Prostate gland (tissue), 2 donors: ENCODE data around the gene PAPSS2.

Experiments used
- POLR2A ChIP-seq: fragments of 450-650 bp; IDR thresholded peaks from one replicate; pipeline ENCODE4 v1.6.1; 2016; ENCODE audit warnings: antibody characterized with exemption, mild to moderate bottlenecking
- TF ChIP-seq, protein P1 (sequence below), 4 experiments: fragments of 200-600 bp in 2 of 4; fragments of 450-650 bp in 2 of 4; sonication (generic) in 2 of 4; IDR thresholded peaks; 1 replicate in 3 of 4; 2 replicates in 1 of 4; pipeline ENCODE4 v1.5.1; 2016 to 2019; ENCODE audit warnings: antibody characterized with exemption in 4 of 4, mild to moderate bottlenecking in 2 of 4, moderate library complexity in 2 of 4

- TF ChIP-seq, protein P1, sequence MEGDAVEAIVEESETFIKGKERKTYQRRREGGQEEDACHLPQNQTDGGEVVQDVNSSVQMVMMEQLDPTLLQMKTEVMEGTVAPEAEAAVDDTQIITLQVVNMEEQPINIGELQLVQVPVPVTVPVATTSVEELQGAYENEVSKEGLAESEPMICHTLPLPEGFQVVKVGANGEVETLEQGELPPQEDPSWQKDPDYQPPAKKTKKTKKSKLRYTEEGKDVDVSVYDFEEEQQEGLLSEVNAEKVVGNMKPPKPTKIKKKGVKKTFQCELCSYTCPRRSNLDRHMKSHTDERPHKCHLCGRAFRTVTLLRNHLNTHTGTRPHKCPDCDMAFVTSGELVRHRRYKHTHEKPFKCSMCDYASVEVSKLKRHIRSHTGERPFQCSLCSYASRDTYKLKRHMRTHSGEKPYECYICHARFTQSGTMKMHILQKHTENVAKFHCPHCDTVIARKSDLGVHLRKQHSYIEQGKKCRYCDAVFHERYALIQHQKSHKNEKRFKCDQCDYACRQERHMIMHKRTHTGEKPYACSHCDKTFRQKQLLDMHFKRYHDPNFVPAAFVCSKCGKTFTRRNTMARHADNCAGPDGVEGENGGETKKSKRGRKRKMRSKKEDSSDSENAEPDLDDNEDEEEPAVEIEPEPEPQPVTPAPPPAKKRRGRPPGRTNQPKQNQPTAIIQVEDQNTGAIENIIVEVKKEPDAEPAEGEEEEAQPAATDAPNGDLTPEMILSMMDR (IDR thresholded peaks at IDR 0.05): no peak
- no peak for TF ChIP-seq POLR2A
These were observed 47.1 kb downstream of the PAPSS2 start for GRCh38 chr10:87706731-87707130.
